Left ventricle myocardium inferior (tissue), 1 donor: ENCODE data around the gene PTMA. TPM values are rescaled to one million over a fixed set of nuclear protein-coding genes. Genes with fewer than 3 reads are reported as not detected.

Experiments used
- DNase-seq: peaks from one replicate; pipeline ENCODE4 v3.0.0-alpha.2; 2020
- H3K27ac ChIP-seq: fragments of 200-600 bp; replicated peaks from 2 replicates; pipeline ENCODE4 v1.8.0; 2021
- H3K27me3 ChIP-seq: fragments of 200-600 bp; 2 replicates; pipeline ENCODE4 v1.8.0; 2021; ENCODE audit warnings: low read depth
- H3K36me3 ChIP-seq: fragments of 200-600 bp; 2 replicates; pipeline ENCODE4 v1.8.0; 2021
- H3K4me1 ChIP-seq: fragments of 200-600 bp; 2 replicates; pipeline ENCODE4 v1.8.0; 2021
- H3K4me3 ChIP-seq: fragments of 200-600 bp; 2 replicates; pipeline ENCODE4 v1.8.0; 2021; ENCODE audit warnings: mild to moderate bottlenecking, moderate library complexity
- H3K9me3 ChIP-seq: fragments of 200-600 bp; replicated peaks from 2 replicates; pipeline ENCODE4 v1.8.0; 2021
- intact Hi-C: fragments of 100-400 bp; cut with micrococcal nuclease; formaldehyde crosslinking; loops from one replicate; pipeline ENCODE4 v1.11.0; 2022
- total RNA-seq: library from RNA; stranded (reverse); fragmentation: NEBNext Ultra II Directional; extraction: Animal tissue kit (Norgen Biotek cat#: 25700); gene quantifications from one replicate; pipeline ENCODE4 v1.2.1, GENCODE V29; 2021
- TF ChIP-seq, protein P1 (sequence below): fragments of 200-600 bp; IDR thresholded peaks from 2 replicates; pipeline ENCODE4 v1.8.0; 2021; ENCODE audit warnings: antibody characterized with exemption, mild to moderate bottlenecking, borderline replicate concordance
- donor health status: DM: no; HTN: yes; CAD: no; lungs with severe emphysema.

Gene PTMA
- total RNA-seq, 1 donor from 2014 or later: 209 TPM

DNA sequence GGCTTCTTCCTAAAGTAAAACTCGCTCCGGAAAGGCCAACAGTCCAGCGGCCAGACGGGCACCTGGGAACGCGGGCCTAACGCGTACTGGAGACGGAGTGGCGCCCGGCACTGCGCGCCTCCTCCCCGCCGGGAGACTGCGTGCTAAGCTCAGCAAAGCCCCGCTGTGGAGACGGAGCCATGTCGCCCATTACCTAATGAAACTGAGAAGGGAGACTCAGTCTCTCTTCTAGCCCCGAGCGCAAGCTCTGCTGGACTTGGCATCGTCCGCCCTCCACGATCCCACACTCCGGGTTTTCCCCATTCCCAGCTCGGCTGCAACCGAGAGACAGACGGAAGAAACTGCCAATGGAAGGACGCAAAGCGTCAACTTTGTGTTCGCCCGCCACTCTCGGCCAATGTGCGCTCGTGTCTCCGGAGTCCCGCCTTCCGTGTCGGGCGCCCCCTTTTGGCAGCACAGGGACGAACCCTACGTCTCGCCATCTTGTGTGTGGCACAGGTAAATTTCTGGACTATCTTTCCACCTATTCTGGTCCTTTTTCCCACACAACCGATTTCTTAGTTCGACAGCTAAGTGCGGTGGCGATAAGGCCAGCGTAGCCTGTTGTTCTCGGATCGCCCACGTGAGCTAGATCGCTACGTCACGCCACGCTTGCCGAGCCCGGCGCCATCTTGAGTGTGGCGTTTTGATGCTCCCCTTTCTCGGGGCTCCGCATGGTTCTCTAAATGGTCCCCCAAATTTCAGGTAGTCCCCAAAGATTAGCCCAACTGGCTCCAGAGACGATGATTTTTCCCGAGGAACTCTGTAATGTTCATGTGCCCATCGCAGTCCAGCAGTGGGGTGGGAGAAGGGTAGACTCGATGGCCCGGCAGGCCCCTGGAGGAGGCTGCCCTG, 1.3 kb upstream of the PTMA start:
- peak; percentile 97 for DNase-seq
- Histone ChIP-seq H3K27me3 (no peaks in the 10 kb centered on the region), H3K27ac (peak overlapping the region; percentile 99), H3K4me3 (peak overlapping the region; percentile 100), H3K4me1 (peaks cover 61% of the 10 kb centered on the region), H3K36me3 (peaks cover 7% of the 10 kb centered on the region), H3K9me3 (no peaks in the 10 kb centered on the region)
- intact Hi-C loops: no loop called here
- TF ChIP-seq, protein P1, sequence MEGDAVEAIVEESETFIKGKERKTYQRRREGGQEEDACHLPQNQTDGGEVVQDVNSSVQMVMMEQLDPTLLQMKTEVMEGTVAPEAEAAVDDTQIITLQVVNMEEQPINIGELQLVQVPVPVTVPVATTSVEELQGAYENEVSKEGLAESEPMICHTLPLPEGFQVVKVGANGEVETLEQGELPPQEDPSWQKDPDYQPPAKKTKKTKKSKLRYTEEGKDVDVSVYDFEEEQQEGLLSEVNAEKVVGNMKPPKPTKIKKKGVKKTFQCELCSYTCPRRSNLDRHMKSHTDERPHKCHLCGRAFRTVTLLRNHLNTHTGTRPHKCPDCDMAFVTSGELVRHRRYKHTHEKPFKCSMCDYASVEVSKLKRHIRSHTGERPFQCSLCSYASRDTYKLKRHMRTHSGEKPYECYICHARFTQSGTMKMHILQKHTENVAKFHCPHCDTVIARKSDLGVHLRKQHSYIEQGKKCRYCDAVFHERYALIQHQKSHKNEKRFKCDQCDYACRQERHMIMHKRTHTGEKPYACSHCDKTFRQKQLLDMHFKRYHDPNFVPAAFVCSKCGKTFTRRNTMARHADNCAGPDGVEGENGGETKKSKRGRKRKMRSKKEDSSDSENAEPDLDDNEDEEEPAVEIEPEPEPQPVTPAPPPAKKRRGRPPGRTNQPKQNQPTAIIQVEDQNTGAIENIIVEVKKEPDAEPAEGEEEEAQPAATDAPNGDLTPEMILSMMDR: peak; percentile 81

DNA sequence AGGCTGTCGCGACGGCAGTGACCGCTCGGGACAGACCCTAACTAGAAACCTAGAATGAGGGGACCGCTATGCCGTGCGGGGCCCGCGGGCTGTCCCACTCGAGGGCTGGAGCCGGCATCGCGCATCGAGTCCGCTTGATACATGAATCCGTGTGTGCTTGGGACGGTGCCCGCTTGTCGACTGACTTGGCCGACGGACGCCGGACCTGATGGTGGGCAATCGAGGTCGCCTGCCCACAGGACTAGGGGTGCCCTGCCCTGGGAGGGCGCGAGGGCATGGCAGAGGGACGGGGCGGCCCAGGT, 749 bp upstream of the PTMA start:
- TF ChIP-seq, protein P1: no peak
- peaks cover 64% of the 10 kb centered on the region for H3K4me1 ChIP-seq
- DNase-seq: peak; percentile 68
- intact Hi-C loops: no loop called here
- peaks cover 13% of the 10 kb centered on the region for H3K36me3 ChIP-seq
- peak overlapping the region; percentile 99 for H3K27ac ChIP-seq
- no peaks in the 10 kb centered on the region for H3K9me3 ChIP-seq
- H3K27me3 ChIP-seq: no peaks in the 10 kb centered on the region
- H3K4me3 ChIP-seq: peak overlapping the region; percentile 100

DNA sequence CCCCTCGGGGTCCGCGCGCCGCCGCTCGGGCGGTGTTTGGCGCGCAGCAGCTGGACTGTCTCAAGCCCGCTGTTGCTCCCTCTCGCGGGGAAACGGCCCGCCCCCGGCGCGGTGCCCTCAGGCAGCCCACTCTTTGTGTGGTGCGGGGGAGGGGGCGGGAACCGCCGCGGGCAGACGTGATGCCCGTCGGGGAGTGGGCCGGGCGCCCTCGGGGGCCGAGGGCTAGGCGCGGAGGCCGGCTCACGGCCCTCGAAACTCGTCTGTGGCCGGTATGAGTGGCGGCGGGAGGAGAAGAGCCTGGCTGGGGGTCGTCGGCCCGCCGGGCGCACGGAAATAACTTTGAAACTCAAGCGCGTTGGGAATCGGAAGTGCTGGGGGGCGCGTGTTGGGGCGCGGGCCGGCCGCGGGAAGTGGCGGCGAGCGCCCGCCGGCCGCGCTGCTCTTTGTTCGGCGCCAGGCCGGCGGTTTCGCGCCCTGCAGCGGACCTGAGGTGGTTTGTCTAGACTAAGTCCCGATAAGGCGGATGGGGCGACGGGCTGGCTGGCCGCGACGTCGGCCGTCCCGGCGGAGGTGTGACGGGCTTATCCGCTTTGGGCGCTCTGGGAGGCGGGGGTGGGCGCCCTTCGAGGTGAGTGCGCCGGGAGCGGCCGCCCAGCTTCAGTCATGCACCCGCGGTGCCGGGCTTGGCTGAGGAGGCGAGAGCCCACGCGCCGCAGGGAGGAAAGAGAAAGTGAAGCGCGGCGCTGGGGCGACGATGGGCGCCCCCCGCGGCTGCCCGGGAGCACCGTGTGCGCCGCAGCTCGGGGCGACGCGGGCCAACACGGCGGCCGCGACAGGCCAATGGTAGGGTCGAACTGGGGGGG, 679 bp downstream of the PTMA start:
- peak; percentile 57 for DNase-seq
- Histone ChIP-seq H3K36me3 (peaks cover 20% of the 10 kb centered on the region), H3K27me3 (no peaks in the 10 kb centered on the region), H3K27ac (peak overlapping the region; percentile 99), H3K9me3 (no peaks in the 10 kb centered on the region), H3K4me3 (peak overlapping the region; percentile 100), H3K4me1 (peaks cover 75% of the 10 kb centered on the region)
- TF ChIP-seq, protein P1: peak; percentile 37
- intact Hi-C loops: no loop called here

DNA sequence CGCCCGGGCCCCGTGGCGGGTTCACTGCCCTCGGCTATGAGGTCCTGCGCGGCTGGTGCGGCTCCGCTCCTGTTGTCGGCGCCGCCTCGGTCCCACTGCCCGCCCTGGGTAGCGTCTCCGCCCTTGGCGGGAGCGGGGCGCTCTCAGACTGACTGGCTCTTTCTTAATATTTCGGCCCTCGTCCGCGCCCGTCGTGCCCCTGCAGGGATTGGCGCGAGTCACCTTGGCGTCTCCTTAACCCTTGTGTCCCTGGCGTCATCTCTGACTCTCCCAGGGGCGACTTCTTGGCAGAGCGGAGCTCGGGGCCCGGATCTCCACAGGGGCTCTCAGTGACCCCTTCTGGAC, 1.3 kb downstream of the PTMA start:
- intact Hi-C loops: no loop called here
- Histone ChIP-seq H3K27ac (peak overlapping the region; percentile 99), H3K27me3 (no peaks in the 10 kb centered on the region), H3K9me3 (no peaks in the 10 kb centered on the region), H3K4me1 (peaks cover 81% of the 10 kb centered on the region), H3K36me3 (peaks cover 20% of the 10 kb centered on the region), H3K4me3 (peak overlapping the region; percentile 100)
- peak; percentile 51 for DNase-seq
- TF ChIP-seq, protein P1: no peak

DNA sequence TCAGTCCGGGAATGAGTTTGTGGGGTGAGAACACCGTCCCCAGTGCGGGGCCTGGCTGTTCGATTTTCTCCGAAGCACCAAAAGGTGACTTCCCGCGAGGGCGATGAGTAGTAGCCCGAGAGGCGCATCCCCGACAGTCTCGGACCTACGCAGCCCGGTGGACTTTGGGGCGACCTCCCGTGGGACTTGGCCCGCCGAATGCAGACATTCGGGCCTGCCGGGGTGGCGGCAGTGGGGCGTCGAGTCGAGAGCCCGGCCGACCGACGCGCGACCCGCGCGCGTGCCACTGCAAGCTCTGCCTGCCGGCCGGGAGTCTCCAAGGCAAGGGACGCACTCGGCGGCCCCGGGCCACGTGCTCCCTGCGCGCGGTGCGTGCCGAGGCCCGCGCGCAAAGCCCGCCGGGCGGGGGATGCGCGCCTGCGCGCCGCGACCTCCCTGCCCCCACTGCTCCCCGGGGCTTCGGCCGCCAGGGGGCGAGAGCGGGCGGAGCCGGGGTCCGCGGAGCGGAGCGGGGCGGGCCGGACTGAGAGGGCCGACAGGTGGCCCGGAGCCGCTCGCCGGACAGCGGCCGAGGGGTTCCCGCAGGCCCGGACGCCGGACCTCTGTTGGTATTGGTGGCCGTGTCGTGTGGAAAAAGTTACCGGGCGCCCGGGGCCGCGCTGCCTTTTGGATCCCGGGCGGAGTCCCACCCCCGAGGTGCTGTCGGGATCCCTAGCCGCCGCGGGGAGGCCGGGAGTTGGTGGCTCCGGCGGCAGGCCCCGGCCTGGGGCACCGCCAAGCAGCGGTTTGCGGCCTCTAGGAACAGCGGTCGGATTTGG, 1.9 kb downstream of the PTMA start:
- peak; percentile 82 for DNase-seq
- peaks cover 20% of the 10 kb centered on the region for H3K36me3 ChIP-seq
- peaks cover 83% of the 10 kb centered on the region for H3K4me1 ChIP-seq
- H3K27me3 ChIP-seq: no peaks in the 10 kb centered on the region
- peak overlapping the region; percentile 99 for H3K27ac ChIP-seq
- no peaks in the 10 kb centered on the region for H3K9me3 ChIP-seq
- H3K4me3 ChIP-seq: peak overlapping the region; percentile 100
- intact Hi-C loops: loop anchor here (2.0 kb wide), 1 partner anchor 33 kb away; no protein-coding TSS in a partner anchor
- TF ChIP-seq, protein P1: peak; percentile 93
